Head of caudate nucleus (tissue), 42 donors: ENCODE data around the gene PLCB1.
"Not testable (repeated sequence)": the region's sequence is repeated elsewhere in the genome, so short reads cannot be mapped to it uniquely, and the experiment has no call there.

Source experiments
- DNase-seq, 42 donors: peaks; one replicate each; pipeline versions ENCODE4 v3.0.0 to v3.0.0-alpha.2; 2020 to 2021; ENCODE audit warnings: mixed read lengths in 7 of 42
- intact Hi-C: fragments of 100-400 bp; cut with DNase I; formaldehyde crosslinking; loops from one replicate; pipeline ENCODE4 v1.15.0; 2022

PLCB1 gene

DNA sequence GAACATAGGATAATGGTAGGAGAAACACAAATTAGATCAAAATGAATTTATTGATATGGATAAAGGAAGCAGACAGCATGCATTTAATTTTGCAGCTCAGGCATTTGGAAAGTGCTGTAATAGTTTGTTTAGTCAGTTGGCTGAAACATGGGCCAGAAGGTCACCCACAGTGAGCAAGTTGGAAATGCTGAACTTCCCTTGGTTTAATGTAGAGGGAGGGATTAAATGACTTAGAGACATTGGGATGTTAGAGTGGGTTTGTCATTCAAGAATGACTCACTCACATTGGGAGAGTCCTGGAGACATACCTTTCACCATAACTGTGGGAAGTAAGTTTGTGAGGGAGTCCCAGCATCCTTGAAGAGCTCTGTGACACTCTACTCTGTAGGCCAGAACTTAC, 705.3 kb downstream of the PLCB1 start:
- intact Hi-C loops: no loop called here

GRCh38 chr20:8842525-8842924, 710.5 kb downstream of the PLCB1 start:
- intact Hi-C loops: no loop called here
- DNase-seq: no peak

More for the DNA sequence above, 705.3 kb downstream of the PLCB1 start:
- DNase-seq: no peak

DNA sequence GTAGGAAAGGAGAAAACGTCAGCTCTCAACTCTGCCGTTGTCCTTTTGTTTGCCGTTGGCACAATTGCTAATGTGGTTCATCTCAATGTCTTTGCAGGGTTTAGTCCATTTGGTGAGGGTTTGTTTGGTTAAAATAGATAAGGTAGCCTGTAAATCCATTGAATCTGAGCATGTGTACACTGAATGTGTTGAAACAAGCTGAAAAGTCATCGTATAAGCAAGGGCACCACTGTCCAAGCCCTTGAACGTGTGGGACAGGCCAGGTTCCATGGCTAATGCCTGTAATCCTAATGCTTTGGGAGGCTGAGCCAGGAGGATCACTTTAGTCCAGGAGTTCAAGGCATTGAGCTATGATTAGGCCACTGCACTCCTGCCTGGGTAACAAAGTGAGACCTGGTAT, 712.1 kb downstream of the PLCB1 start:
- DNase-seq: no peak
- intact Hi-C loops: no loop called here

- no peak for DNase-seq
- intact Hi-C loops: loop anchor here (10.0 kb wide), 1 partner anchor 515 kb away; no protein-coding TSS in a partner anchor
Measured at GRCh38 chr20:8849990-8850389, 717.9 kb downstream of the PLCB1 start.

GRCh38 chr20:8851446-8851845, 719.4 kb downstream of the PLCB1 start:
- intact Hi-C loops: loop anchor here (10.0 kb wide), 1 partner anchor 513 kb away; no protein-coding TSS in a partner anchor
- DNase-seq: no peak

- DNase-seq: not testable (repeated sequence)
- intact Hi-C loops: loop anchor here (10.0 kb wide), 1 partner anchor 513 kb away; no protein-coding TSS in a partner anchor
Measured at GRCh38 chr20:8851919-8852318, 719.9 kb downstream of the PLCB1 start.

GRCh38 chr20:8853211-8853610, 721.1 kb downstream of the PLCB1 start:
- DNase-seq: not testable (repeated sequence)
- intact Hi-C loops: loop anchor here (10.0 kb wide), 1 partner anchor 512 kb away; no protein-coding TSS in a partner anchor

- intact Hi-C loops: loop anchor here (10.0 kb wide), 1 partner anchor 511 kb away; no protein-coding TSS in a partner anchor
- peak in 25 of 42 donors; percentile 12 to 77 (median 38) for DNase-seq
Measured at GRCh38 chr20:8853805-8854338, 721.8 kb downstream of the PLCB1 start.

DNA sequence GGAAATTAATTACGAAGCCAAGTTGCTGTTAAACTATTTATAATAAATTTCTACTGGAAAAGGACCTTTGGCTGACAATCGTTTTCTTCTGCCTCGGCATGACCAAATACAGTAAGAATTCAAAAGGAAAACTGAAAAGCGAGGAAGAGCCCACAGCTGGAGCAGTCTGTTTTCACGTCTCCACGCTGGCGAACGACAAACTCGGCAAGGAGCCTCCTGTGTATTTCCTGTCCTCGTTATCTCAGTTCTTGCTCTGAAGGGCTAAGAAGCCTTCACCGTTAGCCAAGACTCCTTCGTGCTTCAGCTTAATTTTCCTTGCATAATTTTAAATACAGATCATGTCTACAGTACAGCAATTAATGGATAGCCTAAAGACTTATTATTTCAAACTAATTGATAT, 722.5 kb downstream of the PLCB1 start:
- intact Hi-C loops: loop anchor here (10.0 kb wide), 1 partner anchor 510 kb away; no protein-coding TSS in a partner anchor
- DNase-seq: no peak

DNA sequence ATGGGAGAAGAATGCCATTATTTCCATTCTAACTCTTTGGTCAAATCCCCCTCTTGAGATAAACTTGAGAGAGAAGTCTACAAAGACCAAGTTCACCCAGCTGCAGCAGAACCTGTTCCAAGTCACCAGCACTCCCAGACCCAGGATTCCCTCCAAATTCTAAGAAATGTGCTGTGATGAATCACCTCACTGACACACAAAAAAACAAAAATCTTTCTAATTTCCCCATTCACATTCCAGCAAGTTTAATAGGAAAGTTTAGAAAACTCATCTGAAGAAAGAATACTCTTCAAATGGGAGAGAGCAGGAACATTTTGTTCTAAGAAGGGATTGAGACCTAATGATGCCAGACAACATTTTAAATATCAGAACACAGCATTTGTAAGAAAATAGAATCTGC, 723.2 kb downstream of the PLCB1 start:
- intact Hi-C loops: loop anchor here (10.0 kb wide), 1 partner anchor 509 kb away; no protein-coding TSS in a partner anchor
- no peak for DNase-seq

GRCh38 chr20:8856668-8857067, 724.6 kb downstream of the PLCB1 start:
- no peak for DNase-seq
- intact Hi-C loops: loop anchor here (10.0 kb wide), 1 partner anchor 508 kb away; no protein-coding TSS in a partner anchor

DNA sequence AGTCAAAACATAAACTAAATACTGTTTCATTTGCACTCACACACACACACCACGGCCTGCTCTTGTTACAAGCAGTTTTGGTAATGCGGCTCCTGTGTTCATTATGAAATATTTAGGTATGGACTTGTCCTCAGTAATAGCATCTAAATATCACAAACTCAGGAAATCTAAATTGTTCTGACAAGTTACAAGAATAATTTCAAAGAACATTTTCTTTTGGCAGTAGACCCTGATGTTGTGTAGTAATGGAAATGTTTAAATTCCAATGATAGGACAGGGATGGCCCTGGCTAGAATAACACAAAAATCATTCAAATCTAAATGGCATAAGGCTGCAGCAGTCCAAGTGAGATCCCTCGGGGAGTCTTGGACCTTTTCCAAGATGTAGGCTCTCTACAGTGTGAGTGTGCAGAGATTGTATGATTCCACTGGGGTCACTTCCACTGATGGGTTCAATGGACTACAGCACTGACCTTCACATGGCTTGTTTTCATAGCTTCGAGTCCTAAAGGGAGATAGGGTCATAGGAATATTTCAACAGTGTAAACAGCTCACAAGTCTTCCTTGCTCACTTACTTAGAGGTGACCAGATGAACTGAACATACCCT, 726.2 kb downstream of the PLCB1 start:
- DNase-seq: no peak
- intact Hi-C loops: loop anchor here (10.0 kb wide), 1 partner anchor 507 kb away; no protein-coding TSS in a partner anchor

- DNase-seq: no peak
- intact Hi-C loops: no loop called here
Measured at GRCh38 chr20:8860011-8860495, 728.0 kb downstream of the PLCB1 start.

- intact Hi-C loops: no loop called here
Measured at GRCh38 chr20:8862092-8862491, 730.0 kb downstream of the PLCB1 start.

GRCh38 chr20:8865636-8866035, 733.6 kb downstream of the PLCB1 start:
- no peak for DNase-seq
- intact Hi-C loops: no loop called here

More at GRCh38 chr20:8862092-8862491, 730.0 kb downstream of the PLCB1 start:
- no peak for DNase-seq

- intact Hi-C loops: no loop called here
- no peak for DNase-seq
Measured at GRCh38 chr20:8867038-8867740, 735.1 kb downstream of the PLCB1 start.

GRCh38 chr20:8870652-8871051, 738.6 kb downstream of the PLCB1 start:
- DNase-seq: no peak
- intact Hi-C loops: no loop called here

GRCh38 chr20:8874437-8874836, 742.4 kb downstream of the PLCB1 start:
- intact Hi-C loops: no loop called here
- no peak for DNase-seq

GRCh38 chr20:8875586-8875985, 743.5 kb downstream of the PLCB1 start:
- intact Hi-C loops: no loop called here
- DNase-seq: no peak

DNA sequence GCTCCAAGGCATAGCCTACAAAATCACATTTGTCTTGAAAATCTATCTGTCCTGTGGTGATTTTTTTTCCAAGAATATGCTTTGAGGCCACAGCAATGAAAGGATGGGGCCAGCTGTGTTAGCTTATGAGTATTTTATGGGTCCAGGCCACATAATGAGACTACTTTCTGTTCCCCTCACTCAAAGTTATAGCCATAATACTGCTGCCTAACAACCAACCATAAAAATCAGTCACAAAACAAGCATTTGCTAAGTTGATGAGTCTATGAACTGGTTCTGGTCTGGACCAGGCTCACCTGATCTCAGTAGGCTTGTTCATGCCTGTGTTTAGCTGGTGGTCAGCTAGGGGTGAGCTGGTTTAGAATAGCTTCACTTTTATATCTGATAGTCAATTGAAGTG, 744.3 kb downstream of the PLCB1 start:
- intact Hi-C loops: no loop called here
- no peak for DNase-seq
